ENCODE results near the gene LHX8.

GRCh38 chr1:75136195-75136815, 2.1 kb downstream of the LHX8 start:
- TF ChIP-seq CTCF (IDR thresholded peaks at IDR 0.05), result no peak
- TF ChIP-seq, protein P1, sequence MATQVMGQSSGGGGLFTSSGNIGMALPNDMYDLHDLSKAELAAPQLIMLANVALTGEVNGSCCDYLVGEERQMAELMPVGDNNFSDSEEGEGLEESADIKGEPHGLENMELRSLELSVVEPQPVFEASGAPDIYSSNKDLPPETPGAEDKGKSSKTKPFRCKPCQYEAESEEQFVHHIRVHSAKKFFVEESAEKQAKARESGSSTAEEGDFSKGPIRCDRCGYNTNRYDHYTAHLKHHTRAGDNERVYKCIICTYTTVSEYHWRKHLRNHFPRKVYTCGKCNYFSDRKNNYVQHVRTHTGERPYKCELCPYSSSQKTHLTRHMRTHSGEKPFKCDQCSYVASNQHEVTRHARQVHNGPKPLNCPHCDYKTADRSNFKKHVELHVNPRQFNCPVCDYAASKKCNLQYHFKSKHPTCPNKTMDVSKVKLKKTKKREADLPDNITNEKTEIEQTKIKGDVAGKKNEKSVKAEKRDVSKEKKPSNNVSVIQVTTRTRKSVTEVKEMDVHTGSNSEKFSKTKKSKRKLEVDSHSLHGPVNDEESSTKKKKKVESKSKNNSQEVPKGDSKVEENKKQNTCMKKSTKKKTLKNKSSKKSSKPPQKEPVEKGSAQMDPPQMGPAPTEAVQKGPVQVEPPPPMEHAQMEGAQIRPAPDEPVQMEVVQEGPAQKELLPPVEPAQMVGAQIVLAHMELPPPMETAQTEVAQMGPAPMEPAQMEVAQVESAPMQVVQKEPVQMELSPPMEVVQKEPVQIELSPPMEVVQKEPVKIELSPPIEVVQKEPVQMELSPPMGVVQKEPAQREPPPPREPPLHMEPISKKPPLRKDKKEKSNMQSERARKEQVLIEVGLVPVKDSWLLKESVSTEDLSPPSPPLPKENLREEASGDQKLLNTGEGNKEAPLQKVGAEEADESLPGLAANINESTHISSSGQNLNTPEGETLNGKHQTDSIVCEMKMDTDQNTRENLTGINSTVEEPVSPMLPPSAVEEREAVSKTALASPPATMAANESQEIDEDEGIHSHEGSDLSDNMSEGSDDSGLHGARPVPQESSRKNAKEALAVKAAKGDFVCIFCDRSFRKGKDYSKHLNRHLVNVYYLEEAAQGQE (IDR thresholded peaks at IDR 0.05; ENCODE audit: insufficient read depth in 1 of 2, low read depth in 2 of 2, low read length in 1 of 2), result no peak
